Keratinocyte (primary cell): ENCODE data around the gene ATRNL1. TPM values are rescaled to one million over a fixed set of nuclear protein-coding genes. Genes with fewer than 3 reads are reported as not detected.

Experiments used
- DNase-seq: peaks from one replicate; pipeline ENCODE4 v3.0.0-alpha.2; 2011; ENCODE audit warnings: low read depth, missing footprints, low spot score
- FAIRE-seq: peaks from 2 replicates; lab custom pipeline; 2011; peaks lifted over from hg19 to GRCh38; lab: Jason Lieb, UNC
- H2AFZ ChIP-seq: 2 replicates; pipeline ENCODE4 v1.6.0; 2012; ENCODE audit warnings: low read length, control low read depth, inconsistent platforms; ENCODE audit not compliant: control insufficient read depth
- H3K27ac ChIP-seq: 2 replicates; pipeline ENCODE4 v1.5.1; 2011; ENCODE audit warnings: low read length; ENCODE audit not compliant: control insufficient read depth, insufficient read depth
- H3K27me3 ChIP-seq: 3 replicates; pipeline ENCODE4 v1.6.0; 2011; ENCODE audit warnings: low read length; ENCODE audit not compliant: control insufficient read depth, insufficient read depth; ENCODE audit errors: extremely low read depth
- H3K36me3 ChIP-seq, 2 experiments: 2 replicates in 1 of 2; 3 replicates in 1 of 2; pipeline ENCODE4 v1.5.1; 2011; ENCODE audit warnings: low read length in 2 of 2, mild to moderate bottlenecking in 1 of 2; ENCODE audit not compliant: control insufficient read depth in 2 of 2, insufficient read depth in 2 of 2; ENCODE audit errors: extremely low read depth in 1 of 2
- H3K4me1 ChIP-seq: 3 replicates; pipeline ENCODE4 v1.5.1; 2011; ENCODE audit warnings: low read length; ENCODE audit not compliant: control insufficient read depth, insufficient read depth; ENCODE audit errors: extremely low read depth
- H3K4me2 ChIP-seq: 3 replicates; pipeline ENCODE4 v1.6.0; 2011; ENCODE audit warnings: low read depth, low read length; ENCODE audit not compliant: control insufficient read depth, insufficient read depth; ENCODE audit errors: extremely low read depth
- H3K4me3 ChIP-seq, 3 experiments: fragments of 200-600 bp in 1 of 3; sonication (generic) in 1 of 3; 2 replicates in 2 of 3; 3 replicates in 1 of 3; pipeline ENCODE4 v1.5.1; 2011 to 2016; ENCODE audit warnings: low read length in 3 of 3, mild to moderate bottlenecking in 3 of 3, control low read depth in 2 of 3, inconsistent platforms in 1 of 3, low read depth in 1 of 3, mixed read lengths in 1 of 3, mixed run types in 1 of 3, moderate library complexity in 1 of 3; ENCODE audit not compliant: control insufficient read depth in 2 of 3, insufficient read depth in 2 of 3; ENCODE audit errors: extremely low read depth in 1 of 3
- H3K79me2 ChIP-seq: 2 replicates; pipeline ENCODE4 v1.6.0; 2012; ENCODE audit warnings: low read length; ENCODE audit not compliant: control insufficient read depth, insufficient read depth
- H3K9ac ChIP-seq: 3 replicates; pipeline ENCODE4 v1.6.0; 2011; ENCODE audit warnings: low read length; ENCODE audit not compliant: control insufficient read depth, insufficient read depth; ENCODE audit errors: extremely low read depth
- H3K9me1 ChIP-seq: 3 replicates; pipeline ENCODE4 v1.6.0; 2011; ENCODE audit warnings: low read length; ENCODE audit not compliant: control insufficient read depth, insufficient read depth; ENCODE audit errors: extremely low read depth
- H3K9me3 ChIP-seq: 2 replicates; pipeline ENCODE4 v1.5.1; 2012; ENCODE audit warnings: low read depth, low read length; ENCODE audit not compliant: control insufficient read depth
- H4K20me1 ChIP-seq: 3 replicates; pipeline ENCODE4 v1.6.0; 2011; ENCODE audit warnings: low read length; ENCODE audit not compliant: control insufficient read depth, insufficient read depth; ENCODE audit errors: extremely low read depth
- CTCF ChIP-seq, 3 experiments: IDR thresholded peaks in 1 of 3; conservative IDR thresholded peaks in 1 of 3; optimal IDR thresholded peaks in 1 of 3; 2 replicates in 2 of 3; 3 replicates in 1 of 3; pipeline versions ENCODE3 to v1.5.1; 2011; ENCODE audit warnings: low read length in 3 of 3, mild to moderate bottlenecking in 3 of 3, moderate library complexity in 2 of 3, control low read depth in 1 of 3, inconsistent platforms in 1 of 3; ENCODE audit not compliant: insufficient read depth in 2 of 3; ENCODE audit errors: extremely low read depth in 1 of 3
- EZH2 ChIP-seq: IDR thresholded peaks from one replicate; pipeline ENCODE4 v1.6.1; 2012; ENCODE audit warnings: inconsistent platforms, mild to moderate bottlenecking, low read length, moderate library complexity
- dilution Hi-C: fragments of 300-500 bp; cut with MboI; formaldehyde crosslinking; loops from one replicate; pipeline ENCODE4 v1.7.0; 2020; ENCODE audit warnings: low sequenced_read_pairs; ENCODE audit not compliant: extremely low pct_ligation_motif_present
- polyA plus RNA-seq, 5 experiments: library from polyadenylated mRNA; depleted of rRNA in 3 of 5; stranded (reverse) in 3 of 5; stranded (forward) in 1 of 5; unstranded in 1 of 5; fragments of >200 nt; gene quantifications; 1 replicate in 1 of 5; 2 replicates in 3 of 5; 3 replicates in 1 of 5; pipeline versions ENCODE4 v1.2.1 to v1.2.3, GENCODE V29; 2011 to 2012; ENCODE audit warnings: missing spikeins in 2 of 5, low read depth in 1 of 5, low replicate concordance in 1 of 5

The ATRNL1 gene
- polyA plus RNA-seq, 1 donor (not counting 4 experiments of a cell fraction or from before 2014, with no cell fraction given) = 0.07 TPM

- no peak overlapping the region for H3K4me2 ChIP-seq
- dilution Hi-C loops = no loop called here
- H3K9ac ChIP-seq = no peak overlapping the region
- H3K9me3 ChIP-seq = no peaks in the 10 kb centered on the region
- TF ChIP-seq CTCF (optimal IDR thresholded peaks at IDR 0.05 in 1 of 3, IDR thresholded peaks at IDR 0.05 in 1 of 3, conservative IDR thresholded peaks at IDR 0.05 in 1 of 3; ENCODE audit: extremely low read depth in 1 of 3, insufficient read depth in 2 of 3, low read length in 3 of 3) (no peak), EZH2 (no peak)
- DNase-seq (no peak), FAIRE-seq (no peak)
- H3K27me3 ChIP-seq = no peaks in the 10 kb centered on the region
- H3K36me3 ChIP-seq = no peaks in the 10 kb centered on the region
- no peaks in the 10 kb centered on the region for H4K20me1 ChIP-seq
- no peaks in the 10 kb centered on the region for H3K4me1 ChIP-seq
- no peak overlapping the region for H3K27ac ChIP-seq
- H2AFZ ChIP-seq = no peak overlapping the region
- H3K4me3 ChIP-seq = no peak overlapping the region
- no peaks in the 10 kb centered on the region for H3K9me1 ChIP-seq
- H3K79me2 ChIP-seq = no peaks in the 10 kb centered on the region
Observed at GRCh38 chr10:115711306-115711705, 618.1 kb downstream of the ATRNL1 start.

GRCh38 chr10:115720121-115720520 lies 627.0 kb downstream of the ATRNL1 start:
- Histone ChIP-seq H3K9me1 (no peaks in the 10 kb centered on the region), H3K4me3 (no peak overlapping the region), H3K9me3 (no peaks in the 10 kb centered on the region), H3K4me1 (no peaks in the 10 kb centered on the region), H3K27me3 (no peaks in the 10 kb centered on the region), H3K36me3 (no peaks in the 10 kb centered on the region), H2AFZ (no peak overlapping the region), H3K4me2 (no peak overlapping the region), H3K79me2 (no peaks in the 10 kb centered on the region), H4K20me1 (no peaks in the 10 kb centered on the region), H3K27ac (no peak overlapping the region), H3K9ac (no peak overlapping the region)
- TF ChIP-seq EZH2 = no peak
- no peak for TF ChIP-seq CTCF (optimal IDR thresholded peaks at IDR 0.05 in 1 of 3, IDR thresholded peaks at IDR 0.05 in 1 of 3, conservative IDR thresholded peaks at IDR 0.05 in 1 of 3; ENCODE audit: extremely low read depth in 1 of 3, insufficient read depth in 2 of 3, low read length in 3 of 3)
- DNase-seq (no peak), FAIRE-seq (no peak)
- dilution Hi-C loops = no loop called here
